ENCODE measurements around the gene COQ9.

DNA sequence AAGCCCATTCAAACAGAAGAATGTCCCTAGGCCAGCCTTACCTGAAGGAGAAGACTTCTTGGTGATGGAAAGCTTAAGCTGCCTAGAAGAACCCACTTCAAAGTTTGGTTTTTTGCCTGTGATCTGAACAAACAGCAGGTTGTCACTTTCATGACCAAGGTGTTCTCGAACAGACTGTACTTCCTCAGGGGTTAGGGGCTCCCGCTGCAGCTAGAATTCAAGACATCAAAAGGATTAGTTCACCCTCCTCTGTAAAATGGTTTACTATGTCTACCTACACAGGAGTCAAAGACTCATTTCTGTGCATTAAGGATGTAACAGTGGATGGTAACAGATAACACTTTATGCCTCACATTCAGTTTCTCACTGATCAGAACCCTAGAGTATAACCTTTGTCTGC is 13.3 kb upstream of the COQ9 start:
- no peak for TF ChIP-seq EP300 (IDR thresholded peaks at IDR 0.05)
- TF ChIP-seq, protein P1, sequence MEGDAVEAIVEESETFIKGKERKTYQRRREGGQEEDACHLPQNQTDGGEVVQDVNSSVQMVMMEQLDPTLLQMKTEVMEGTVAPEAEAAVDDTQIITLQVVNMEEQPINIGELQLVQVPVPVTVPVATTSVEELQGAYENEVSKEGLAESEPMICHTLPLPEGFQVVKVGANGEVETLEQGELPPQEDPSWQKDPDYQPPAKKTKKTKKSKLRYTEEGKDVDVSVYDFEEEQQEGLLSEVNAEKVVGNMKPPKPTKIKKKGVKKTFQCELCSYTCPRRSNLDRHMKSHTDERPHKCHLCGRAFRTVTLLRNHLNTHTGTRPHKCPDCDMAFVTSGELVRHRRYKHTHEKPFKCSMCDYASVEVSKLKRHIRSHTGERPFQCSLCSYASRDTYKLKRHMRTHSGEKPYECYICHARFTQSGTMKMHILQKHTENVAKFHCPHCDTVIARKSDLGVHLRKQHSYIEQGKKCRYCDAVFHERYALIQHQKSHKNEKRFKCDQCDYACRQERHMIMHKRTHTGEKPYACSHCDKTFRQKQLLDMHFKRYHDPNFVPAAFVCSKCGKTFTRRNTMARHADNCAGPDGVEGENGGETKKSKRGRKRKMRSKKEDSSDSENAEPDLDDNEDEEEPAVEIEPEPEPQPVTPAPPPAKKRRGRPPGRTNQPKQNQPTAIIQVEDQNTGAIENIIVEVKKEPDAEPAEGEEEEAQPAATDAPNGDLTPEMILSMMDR (IDR thresholded peaks at IDR 0.05) = no peak
- TF ChIP-seq POLR2A (IDR thresholded peaks at IDR 0.05) = no peak
- no peak for TF ChIP-seq POLR2AphosphoS5 (IDR thresholded peaks at IDR 0.05)
